HFFc6 (cell line): Measurements from ENCODE around the gene BTBD8. TPM values are rescaled to one million over a fixed set of nuclear protein-coding genes. Genes with fewer than 3 reads are reported as not detected.

Source experiments
- DNase-seq: peaks from one replicate; pipeline ENCODE4 v3.0.0-alpha.2; 2018
- H3K27ac Mint-ChIP-seq: 2 replicates; pipeline ENCODE4 v1.8.0; 2020; ENCODE audit warnings: mild to moderate bottlenecking, mixed read lengths
- H3K27me3 Mint-ChIP-seq: 2 replicates; pipeline ENCODE4 v1.8.0; 2021; ENCODE audit warnings: mild to moderate bottlenecking, moderate library complexity, mixed read lengths; ENCODE audit not compliant: insufficient read depth
- H3K36me3 Mint-ChIP-seq: 2 replicates; pipeline ENCODE4 v1.8.0; 2021; ENCODE audit warnings: low read depth, mixed read lengths
- H3K4me1 Mint-ChIP-seq: 2 replicates; pipeline ENCODE4 v1.8.0; 2020; ENCODE audit warnings: low read depth, mixed read lengths
- H3K4me3 Mint-ChIP-seq: 2 replicates; pipeline ENCODE4 v1.8.0; 2020; ENCODE audit warnings: mild to moderate bottlenecking, moderate library complexity, mixed read lengths
- H3K9me3 Mint-ChIP-seq: 2 replicates; pipeline ENCODE4 v1.8.0; 2020; ENCODE audit warnings: mild to moderate bottlenecking, mixed read lengths
- total RNA-seq, 6 experiments: library from RNA; stranded (reverse); fragmentation: NEBNext Ultra II Directional; extraction: Animal tissue kit (Norgen Biotek cat#: 25700); gene quantifications; 2 replicates in 1 of 6; 3 replicates in 5 of 6; pipeline ENCODE4 v1.2.3, GENCODE V29; 2021
- TF ChIP-seq, protein P1 (sequence below): fragments of 200-600 bp; sonication (generic); IDR thresholded peaks from 2 replicates; pipeline ENCODE4 v1.5.0; 2021; ENCODE audit warnings: antibody characterized with exemption, mild to moderate bottlenecking

BTBD8 gene
- total RNA-seq, 6 experiments from 2014 or later = 0.82 to 1.8 (median 1.0) TPM

DNA sequence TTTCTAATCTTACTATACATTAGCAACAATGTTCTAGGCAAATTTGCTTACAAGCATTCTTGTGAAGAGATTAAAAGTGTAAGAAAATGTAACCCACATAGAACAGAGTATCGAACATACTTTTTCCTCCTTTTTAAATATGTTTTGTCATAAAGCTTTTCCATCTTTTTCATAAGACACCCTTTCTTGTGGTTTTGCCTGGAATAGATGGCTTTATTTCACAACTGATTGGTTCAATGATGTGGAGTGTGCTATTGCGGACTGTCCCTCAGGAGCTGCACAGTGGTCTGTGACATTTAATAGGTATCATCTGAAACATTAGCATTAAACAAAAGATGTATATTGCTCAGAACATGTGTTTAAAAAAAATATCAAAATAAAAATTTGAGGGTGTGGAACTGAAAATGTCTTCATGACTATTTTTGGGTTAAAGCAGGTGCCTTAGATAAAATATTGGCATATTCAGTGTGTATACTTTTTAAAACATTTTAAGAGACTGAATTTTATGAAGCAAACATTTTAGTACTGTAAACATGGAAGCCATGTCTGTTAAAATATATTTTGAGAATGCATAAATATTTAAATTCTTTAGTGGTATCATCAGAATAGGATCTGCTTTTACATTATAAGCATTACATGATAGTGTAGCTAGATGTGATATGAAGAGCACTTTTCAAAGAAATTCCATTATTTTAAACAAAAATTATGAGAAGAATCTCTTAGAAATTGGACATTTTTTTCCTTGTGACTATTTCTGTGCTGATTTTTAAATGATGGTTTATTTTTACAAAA, 89.3 kb downstream of the BTBD8 start:
- H3K27me3 Mint-ChIP-seq = no peaks in the 10 kb centered on the region; the same call in 1 of the 2 replicates
- TF ChIP-seq, protein P1, sequence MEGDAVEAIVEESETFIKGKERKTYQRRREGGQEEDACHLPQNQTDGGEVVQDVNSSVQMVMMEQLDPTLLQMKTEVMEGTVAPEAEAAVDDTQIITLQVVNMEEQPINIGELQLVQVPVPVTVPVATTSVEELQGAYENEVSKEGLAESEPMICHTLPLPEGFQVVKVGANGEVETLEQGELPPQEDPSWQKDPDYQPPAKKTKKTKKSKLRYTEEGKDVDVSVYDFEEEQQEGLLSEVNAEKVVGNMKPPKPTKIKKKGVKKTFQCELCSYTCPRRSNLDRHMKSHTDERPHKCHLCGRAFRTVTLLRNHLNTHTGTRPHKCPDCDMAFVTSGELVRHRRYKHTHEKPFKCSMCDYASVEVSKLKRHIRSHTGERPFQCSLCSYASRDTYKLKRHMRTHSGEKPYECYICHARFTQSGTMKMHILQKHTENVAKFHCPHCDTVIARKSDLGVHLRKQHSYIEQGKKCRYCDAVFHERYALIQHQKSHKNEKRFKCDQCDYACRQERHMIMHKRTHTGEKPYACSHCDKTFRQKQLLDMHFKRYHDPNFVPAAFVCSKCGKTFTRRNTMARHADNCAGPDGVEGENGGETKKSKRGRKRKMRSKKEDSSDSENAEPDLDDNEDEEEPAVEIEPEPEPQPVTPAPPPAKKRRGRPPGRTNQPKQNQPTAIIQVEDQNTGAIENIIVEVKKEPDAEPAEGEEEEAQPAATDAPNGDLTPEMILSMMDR = no peak
- no peaks in the 10 kb centered on the region for H3K4me1 Mint-ChIP-seq
- no peaks in the 10 kb centered on the region for H3K36me3 Mint-ChIP-seq
- no peak overlapping the region for H3K4me3 Mint-ChIP-seq
- no peaks in the 10 kb centered on the region for H3K9me3 Mint-ChIP-seq
- no peak for DNase-seq
- no peak overlapping the region for H3K27ac Mint-ChIP-seq

DNA sequence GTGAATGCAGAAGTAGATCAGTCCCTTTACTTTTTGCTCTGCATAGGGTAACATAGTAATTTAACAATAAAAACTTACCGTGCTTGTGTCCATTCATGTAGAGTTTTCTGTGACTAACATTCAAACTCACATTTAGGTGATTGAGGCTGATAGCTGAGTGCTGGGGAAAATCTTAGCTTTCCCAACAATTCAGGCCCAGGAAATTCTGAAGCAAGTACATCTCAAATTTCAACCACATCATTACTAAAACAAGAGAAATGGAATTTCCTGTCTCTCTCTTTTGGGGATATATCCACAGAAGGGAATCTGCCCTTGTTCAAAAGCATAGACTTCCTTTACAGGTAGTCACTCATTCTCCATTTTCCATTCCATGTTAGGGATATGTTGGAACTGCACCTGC, 104.5 kb downstream of the BTBD8 start:
- peak overlapping the region; percentile 35; the same call in 1 of the 2 replicates for H3K4me3 Mint-ChIP-seq
- H3K4me1 Mint-ChIP-seq = peaks cover 50% of the 10 kb centered on the region
- H3K27ac Mint-ChIP-seq = no peak overlapping the region; the same call in 1 of the 2 replicates
- TF ChIP-seq, protein P1 = no peak
- no peaks in the 10 kb centered on the region for H3K27me3 Mint-ChIP-seq
- H3K36me3 Mint-ChIP-seq = no peaks in the 10 kb centered on the region; the same call in 1 of the 2 replicates
- no peaks in the 10 kb centered on the region for H3K9me3 Mint-ChIP-seq
- peak; percentile 69 for DNase-seq

DNA sequence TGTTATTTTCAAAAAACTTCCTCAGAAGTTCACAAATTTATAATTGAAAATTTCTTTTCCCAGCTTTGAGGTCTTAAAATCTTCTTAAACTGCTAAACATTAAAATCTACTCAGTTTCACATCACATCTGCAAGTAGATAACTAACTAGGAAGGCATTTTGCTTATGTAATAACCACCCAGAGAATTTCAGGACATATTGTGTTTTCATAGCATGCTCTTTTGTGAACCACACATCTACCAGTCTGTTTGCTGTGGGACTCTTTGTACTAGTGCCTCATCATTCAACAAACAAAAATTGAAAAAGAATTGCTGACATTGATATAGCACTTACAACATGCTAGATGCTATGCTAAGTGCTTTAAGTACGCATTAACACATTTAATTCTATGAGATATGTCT, 105.9 kb downstream of the BTBD8 start:
- Mint-ChIP-seq H3K36me3 (no peaks in the 10 kb centered on the region; the same call in 1 of the 2 replicates), H3K9me3 (no peaks in the 10 kb centered on the region), H3K4me3 (no peak overlapping the region), H3K27ac (no peak overlapping the region), H3K27me3 (no peaks in the 10 kb centered on the region), H3K4me1 (peaks cover 41% of the 10 kb centered on the region)
- TF ChIP-seq, protein P1 = no peak
- DNase-seq = peak; percentile 12

DNA sequence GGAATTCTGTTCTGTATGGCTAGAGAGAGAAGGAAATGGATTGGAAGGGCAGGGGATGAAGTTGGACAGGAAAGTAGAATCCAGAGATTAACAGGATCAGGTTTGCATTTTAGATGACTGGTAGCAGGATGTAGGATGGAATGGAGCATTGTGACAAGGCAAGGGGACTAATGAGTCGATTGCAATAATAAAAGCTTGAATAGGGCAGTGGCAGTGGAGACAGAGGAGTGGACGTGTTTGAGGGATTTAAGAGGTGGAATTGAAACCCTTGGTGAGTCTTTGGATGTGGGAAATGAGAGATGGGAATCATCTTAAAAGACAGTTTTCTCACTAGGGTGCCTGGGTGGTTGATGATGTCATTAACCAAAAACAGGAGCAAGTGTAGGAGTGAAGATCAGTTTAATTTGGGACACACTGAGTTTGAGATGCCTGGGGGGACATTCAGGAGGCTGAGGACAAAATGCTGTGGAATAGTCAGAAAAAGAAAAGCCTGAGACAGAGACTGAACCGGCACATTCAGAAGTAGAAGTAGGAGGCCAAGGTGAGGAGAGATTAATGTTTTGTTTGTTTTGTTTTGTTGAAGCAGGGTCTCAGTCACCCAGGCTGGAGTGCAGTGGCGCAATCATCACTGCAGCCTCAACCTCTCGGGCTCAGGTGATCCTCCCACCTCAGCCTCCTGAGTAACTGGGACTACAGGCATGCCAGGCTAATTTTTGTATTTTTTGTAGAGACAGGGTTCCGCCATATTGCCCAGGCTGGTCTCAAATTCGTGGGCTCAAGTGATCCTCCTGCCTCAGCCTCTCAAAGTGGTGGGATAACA, 108.5 kb downstream of the BTBD8 start:
- Mint-ChIP-seq H3K27me3 (peaks cover 5% of the 10 kb centered on the region), H3K9me3 (no peaks in the 10 kb centered on the region), H3K36me3 (no peaks in the 10 kb centered on the region; the same call in 1 of the 2 replicates), H3K4me1 (peaks cover 27% of the 10 kb centered on the region), H3K4me3 (no peak overlapping the region), H3K27ac (no peak overlapping the region)
- TF ChIP-seq, protein P1 = no peak
- no peak for DNase-seq

DNA sequence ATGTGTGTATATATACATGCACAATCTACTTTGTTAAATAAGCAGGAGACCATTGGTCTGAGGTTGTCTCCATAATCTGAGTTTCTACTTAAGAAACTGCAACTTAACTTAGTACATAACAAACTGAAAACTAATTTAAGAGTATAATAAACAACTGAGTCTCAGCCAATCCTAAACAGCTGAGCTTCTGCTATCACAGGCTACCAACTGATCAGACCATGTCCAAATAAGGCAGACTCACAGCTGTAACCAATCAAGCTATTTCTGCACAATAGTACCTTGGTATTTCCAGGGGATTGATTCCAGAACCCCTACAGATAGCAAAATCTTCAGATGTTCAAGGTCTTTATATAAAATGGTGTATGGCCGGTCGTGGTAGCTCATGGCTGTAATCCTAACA, 111.6 kb downstream of the BTBD8 start:
- H3K4me3 Mint-ChIP-seq = no peak overlapping the region
- no peaks in the 10 kb centered on the region; the same call in 1 of the 2 replicates for H3K36me3 Mint-ChIP-seq
- H3K9me3 Mint-ChIP-seq = no peaks in the 10 kb centered on the region
- peaks cover 5% of the 10 kb centered on the region for H3K27me3 Mint-ChIP-seq
- no peak overlapping the region for H3K27ac Mint-ChIP-seq
- TF ChIP-seq, protein P1 = no peak
- DNase-seq = no peak
- no peaks in the 10 kb centered on the region for H3K4me1 Mint-ChIP-seq
